GF-D8 (cell line): ENCODE measurements around the gene OR5L1.

Experiments used
- DNase-seq: peaks from one replicate; lab custom pipeline; 2025; lab: John Stamatoyannopoulos, UW

Gene OR5L1

GRCh38 chr11:55811067-55811466 lies at the start of gene OR5L1:
OR5L1 (plus strand) TSS chr11:55811367; CDS start chr11:55811467, 100 bp downstream.
- no peak for DNase-seq

DNA sequence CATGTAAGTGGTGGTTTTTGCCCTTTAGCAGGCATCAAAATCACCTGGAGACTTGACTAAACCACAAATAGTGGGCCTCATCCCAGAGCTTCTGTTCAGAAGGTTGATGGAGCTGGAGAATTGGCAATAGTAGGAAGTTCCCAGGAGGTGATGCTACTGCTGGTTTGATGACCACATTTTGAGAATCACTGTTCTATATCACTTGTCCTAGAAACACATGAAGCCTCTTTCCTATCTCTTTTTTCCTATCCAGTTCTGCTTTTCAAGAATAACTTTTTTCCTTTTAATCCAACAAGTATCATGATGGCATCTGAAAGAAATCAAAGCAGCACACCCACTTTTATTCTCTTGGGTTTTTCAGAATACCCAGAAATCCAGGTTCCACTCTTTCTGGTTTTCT lies 38.0 kb upstream of the OR5L1 start, which contains the start of gene OR5D13:
OR5D13 (plus strand) TSS at position 301 of the 400 bp plus-strand sequence; CDS start at position 301, 0 bp downstream.
- DNase-seq, result no peak

- no peak for DNase-seq
Measured at GRCh38 chr11:55791606-55792005, 19.6 kb upstream of the OR5L1 start.

GRCh38 chr11:55793321-55793720 lies 17.8 kb upstream of the OR5L1 start:
- no peak for DNase-seq

DNA sequence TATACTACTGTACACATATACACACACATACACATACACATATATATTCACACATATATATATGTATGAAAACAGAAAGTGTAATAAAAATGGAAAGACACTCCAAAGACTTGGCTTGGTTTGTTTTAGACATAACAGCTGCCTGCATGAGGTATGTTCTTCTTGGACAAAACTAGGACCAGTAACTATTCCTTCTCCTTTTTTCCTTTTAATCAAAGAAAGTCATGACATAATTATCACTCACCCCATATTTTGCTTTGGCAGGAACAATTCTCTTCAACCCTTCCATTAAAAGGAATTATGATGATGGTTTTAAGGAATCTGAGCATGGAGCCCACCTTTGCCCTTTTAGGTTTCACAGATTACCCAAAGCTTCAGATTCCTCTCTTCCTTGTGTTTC lies 15.9 kb upstream of the OR5L1 start, which contains the start of gene OR5D14:
OR5D14 (plus strand) TSS at position 301 of the 400 bp plus-strand sequence; CDS start at position 301, 0 bp downstream.
- no peak for DNase-seq

DNA sequence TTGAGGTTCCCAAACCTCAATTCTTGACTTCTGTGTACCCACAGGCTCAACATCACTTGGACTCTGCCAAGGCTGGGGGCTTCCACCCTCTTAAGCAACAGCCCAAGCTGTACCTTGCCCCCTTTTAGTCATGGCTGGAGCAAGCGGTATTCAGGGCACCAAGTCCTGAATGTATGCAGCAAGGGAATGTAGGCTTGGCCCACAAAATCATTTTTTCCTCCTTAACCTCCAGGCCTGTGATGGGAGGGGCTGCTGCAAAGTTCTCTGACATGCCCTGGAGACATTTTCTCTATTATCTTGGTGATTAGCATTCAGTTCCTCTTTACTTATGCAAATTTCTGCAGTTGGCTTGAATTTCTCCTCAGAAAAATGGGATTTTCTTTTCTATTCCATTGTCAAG lies 4.9 kb upstream of the OR5L1 start:
- no peak for DNase-seq

DNA sequence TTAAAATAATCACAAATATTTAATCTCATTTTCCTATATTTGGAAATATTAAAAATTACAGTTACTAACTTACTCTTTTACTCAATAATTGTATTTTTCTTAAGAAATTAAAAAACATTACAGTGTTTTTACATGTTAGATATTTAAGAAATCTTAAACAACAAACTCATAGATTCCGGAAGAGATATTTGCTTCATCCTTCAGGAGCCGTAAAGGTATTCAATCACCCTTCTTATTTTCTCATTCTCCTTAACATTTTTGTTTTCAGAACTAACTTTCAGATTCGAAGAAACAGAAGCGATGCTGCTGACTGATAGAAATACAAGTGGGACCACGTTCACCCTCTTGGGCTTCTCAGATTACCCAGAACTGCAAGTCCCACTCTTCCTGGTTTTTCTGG lies 8.2 kb downstream of the OR5L1 start, which contains the start of gene OR5D18:
OR5D18 (plus strand) TSS at position 301 of the 400 bp plus-strand sequence; CDS start at position 301, 0 bp downstream.
- no peak for DNase-seq

DNA sequence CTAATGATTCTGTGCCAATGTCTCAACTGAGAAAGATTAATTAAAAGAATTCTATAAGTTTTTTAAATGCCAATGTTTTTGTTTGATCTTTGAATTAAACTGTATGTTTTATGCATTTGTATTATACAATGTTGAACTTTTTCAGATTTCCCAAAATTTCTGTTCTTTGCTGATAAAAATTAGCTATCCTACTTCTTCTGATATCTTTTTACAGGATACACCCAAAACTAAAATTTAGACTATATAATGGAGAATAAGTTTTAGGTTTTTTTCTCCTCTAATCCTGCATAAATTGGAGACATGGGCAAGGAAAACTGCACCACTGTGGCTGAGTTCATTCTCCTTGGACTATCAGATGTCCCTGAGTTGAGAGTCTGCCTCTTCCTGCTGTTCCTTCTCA lies 15.8 kb downstream of the OR5L1 start, which contains the start of gene OR5L2:
OR5L2 (plus strand) TSS at position 301 of the 400 bp plus-strand sequence; CDS start at position 301, 0 bp downstream.
- DNase-seq, result no peak

DNA sequence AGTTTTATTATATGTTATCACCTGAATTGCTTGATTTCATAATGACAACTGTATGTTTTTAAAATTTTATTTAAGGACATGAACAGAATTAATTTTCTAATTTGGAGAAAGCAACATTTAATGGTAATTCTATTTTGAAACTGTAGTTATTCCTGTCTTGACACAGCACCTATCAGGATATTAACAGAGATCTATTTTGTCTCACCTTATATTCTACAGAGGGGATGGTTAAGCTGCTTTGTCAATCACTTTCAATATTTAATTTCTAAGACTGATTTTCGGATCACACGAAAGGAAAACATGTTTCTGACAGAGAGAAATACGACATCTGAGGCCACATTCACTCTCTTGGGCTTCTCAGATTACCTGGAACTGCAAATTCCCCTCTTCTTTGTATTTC lies 27.3 kb downstream of the OR5L1 start, which contains the start of gene OR5D16:
OR5D16 (plus strand) TSS at position 301 of the 400 bp plus-strand sequence; CDS start at position 301, 0 bp downstream.
- no peak for DNase-seq

DNA sequence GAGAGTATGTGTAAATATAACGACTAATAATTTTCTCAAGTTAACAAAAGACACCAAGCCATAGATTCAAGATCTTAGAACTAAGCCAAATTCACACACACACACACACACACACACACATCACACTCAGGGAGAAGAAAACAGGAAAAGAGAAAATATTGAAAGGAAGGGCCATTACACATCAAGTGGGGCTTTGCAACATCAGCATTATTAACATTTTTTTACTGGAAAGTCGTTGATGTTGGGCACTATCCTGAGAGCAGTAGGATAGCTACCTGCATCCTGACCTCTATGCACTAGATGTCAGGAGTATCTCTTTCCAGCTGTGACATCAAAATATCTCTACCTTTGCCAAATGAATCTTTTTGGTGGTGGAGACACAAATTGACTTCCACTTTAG lies 36.3 kb downstream of the OR5L1 start:
- DNase-seq, result no peak

- DNase-seq, result no peak
Measured at GRCh38 chr11:55849037-55849436, 37.9 kb downstream of the OR5L1 start.

- no peak for DNase-seq
Measured at GRCh38 chr11:55852141-55852540, 41.0 kb downstream of the OR5L1 start.

- DNase-seq, result no peak
Measured at GRCh38 chr11:55854704-55855103, 43.5 kb downstream of the OR5L1 start.
